PC-9 (cell line): Measurements from ENCODE around the gene KLF7. TPM values are rescaled to one million over a fixed set of nuclear protein-coding genes. Genes with fewer than 3 reads are reported as not detected.

ENCODE experiments used
- BruUV-seq: library from RNA; stranded (reverse); fragments of 400-500 nt; replicated peaks from 2 replicates; lab custom pipeline; 2021; lab: Mats Ljungman, UMichigan
- CTCF ChIA-PET: fragments of 300-600 bp; sonication (Branson Sonifier 250); formaldehyde crosslinking; loops from one replicate; lab custom pipeline; 2022; ENCODE audit warnings: antibody characterized with exemption; lab: Charles Lee
- POLR2A ChIA-PET: fragments of 300-600 bp; sonication (Branson Sonifier 250); formaldehyde crosslinking; loops from one replicate; lab custom pipeline; 2022; ENCODE audit warnings: antibody characterized with exemption; ENCODE audit not compliant: unreplicated experiment; lab: Charles Lee
- DNase-seq, 2 experiments: peaks; one replicate each; pipeline versions ENCODE4 v3.0.0 to v3.0.0-alpha.2; 2015 to 2022; ENCODE audit warnings: mixed read lengths in 1 of 2
- H2AFZ ChIP-seq: fragments of 200-600 bp; sonication (generic); 2 replicates; pipeline ENCODE4 v1.8.1; 2017; ENCODE audit warnings: antibody characterized with exemption
- H3F3A ChIP-seq: fragments of 200-600 bp; sonication (generic); 2 replicates; pipeline ENCODE4 v1.8.1; 2017; ENCODE audit warnings: antibody characterized with exemption, mild to moderate bottlenecking, low read depth; ENCODE audit not compliant: insufficient read depth
- H3K27ac ChIP-seq: fragments of 200-600 bp; sonication (generic); 2 replicates; pipeline ENCODE4 v1.6.1; 2016; ENCODE audit warnings: mixed run types
- H3K27me3 ChIP-seq: fragments of 200-600 bp; sonication (generic); 2 replicates; pipeline ENCODE4 v1.6.1; 2016; ENCODE audit warnings: low read depth, mixed run types; ENCODE audit not compliant: insufficient read depth
- H3K36me3 ChIP-seq: fragments of 200-600 bp; sonication (generic); 2 replicates; pipeline ENCODE4 v1.6.1; 2016; ENCODE audit warnings: low read depth, mixed run types
- H3K4me1 ChIP-seq: fragments of 200-600 bp; sonication (generic); replicated peaks from 2 replicates; pipeline ENCODE4 v1.6.1; 2016; ENCODE audit warnings: mixed run types; ENCODE audit not compliant: insufficient read depth
- H3K4me2 ChIP-seq: fragments of 200-600 bp; sonication (generic); 2 replicates; pipeline ENCODE4 v1.6.1; 2017; ENCODE audit warnings: mixed run types
- H3K4me3 ChIP-seq: fragments of 200-600 bp; sonication (generic); 2 replicates; pipeline ENCODE4 v1.6.1; 2016; ENCODE audit warnings: mixed run types
- H3K79me2 ChIP-seq: fragments of 200-600 bp; sonication (generic); 2 replicates; pipeline ENCODE4 v1.6.1; 2017; ENCODE audit warnings: low read depth, mixed run types
- H3K9me2 ChIP-seq: fragments of 200-600 bp; sonication (generic); 2 replicates; pipeline ENCODE4 v1.8.1; 2017; ENCODE audit warnings: mild to moderate bottlenecking; ENCODE audit not compliant: insufficient read depth
- H3K9me3 ChIP-seq: fragments of 200-600 bp; sonication (generic); 2 replicates; pipeline ENCODE4 v1.8.1; 2016; ENCODE audit warnings: low read depth; ENCODE audit not compliant: insufficient read depth
- H4K20me1 ChIP-seq: fragments of 200-600 bp; sonication (generic); 2 replicates; pipeline ENCODE4 v1.8.1; 2017; ENCODE audit not compliant: insufficient read depth
- EZH2 ChIP-seq: fragments of 200-600 bp; sonication (generic); IDR thresholded peaks from 2 replicates; pipeline ENCODE4 v1.8.0; 2017; ENCODE audit warnings: antibody characterized with exemption, low read depth
- intact Hi-C: fragments of 100-400 bp; cut with micrococcal nuclease; formaldehyde crosslinking; loops from one replicate; pipeline ENCODE4 v1.10.0; 2022; ENCODE audit not compliant: unreplicated experiment
- total RNA-seq: library from RNA; stranded (reverse); gene quantifications from 2 replicates; pipeline ENCODE4 v1.2.3, GENCODE V29; 2021
- TF ChIP-seq, protein P1 (sequence below): fragments of 200-600 bp; sonication (generic); conservative IDR thresholded peaks from 2 replicates; pipeline ENCODE4 v1.6.1; 2017; ENCODE audit warnings: mixed run types, antibody characterized with exemption, mild to moderate bottlenecking, moderate library complexity

The KLF7 gene
- total RNA-seq, 1 experiment from 2014 or later = 20.0 TPM

- POLR2A ChIA-PET = no interaction called here
- Histone ChIP-seq H3K4me3 (no peak overlapping the region), H3K36me3 (no peaks in the 10 kb centered on the region), H2AFZ (no peak overlapping the region), H3K9me3 (no peaks in the 10 kb centered on the region), H3K27me3 (no peaks in the 10 kb centered on the region), H3K9me2 (no peaks in the 10 kb centered on the region), H3K4me1 (no peaks in the 10 kb centered on the region), H3K4me2 (no peak overlapping the region), H3K79me2 (no peaks in the 10 kb centered on the region), H3K27ac (no peak overlapping the region), H4K20me1 (no peaks in the 10 kb centered on the region), H3F3A (no peaks in the 10 kb centered on the region)
- intact Hi-C loops = no loop called here
- no peak for TF ChIP-seq EZH2
- TF ChIP-seq, protein P1, sequence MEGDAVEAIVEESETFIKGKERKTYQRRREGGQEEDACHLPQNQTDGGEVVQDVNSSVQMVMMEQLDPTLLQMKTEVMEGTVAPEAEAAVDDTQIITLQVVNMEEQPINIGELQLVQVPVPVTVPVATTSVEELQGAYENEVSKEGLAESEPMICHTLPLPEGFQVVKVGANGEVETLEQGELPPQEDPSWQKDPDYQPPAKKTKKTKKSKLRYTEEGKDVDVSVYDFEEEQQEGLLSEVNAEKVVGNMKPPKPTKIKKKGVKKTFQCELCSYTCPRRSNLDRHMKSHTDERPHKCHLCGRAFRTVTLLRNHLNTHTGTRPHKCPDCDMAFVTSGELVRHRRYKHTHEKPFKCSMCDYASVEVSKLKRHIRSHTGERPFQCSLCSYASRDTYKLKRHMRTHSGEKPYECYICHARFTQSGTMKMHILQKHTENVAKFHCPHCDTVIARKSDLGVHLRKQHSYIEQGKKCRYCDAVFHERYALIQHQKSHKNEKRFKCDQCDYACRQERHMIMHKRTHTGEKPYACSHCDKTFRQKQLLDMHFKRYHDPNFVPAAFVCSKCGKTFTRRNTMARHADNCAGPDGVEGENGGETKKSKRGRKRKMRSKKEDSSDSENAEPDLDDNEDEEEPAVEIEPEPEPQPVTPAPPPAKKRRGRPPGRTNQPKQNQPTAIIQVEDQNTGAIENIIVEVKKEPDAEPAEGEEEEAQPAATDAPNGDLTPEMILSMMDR = no peak
- DNase-seq = no peak
- CTCF ChIA-PET = no interaction called here
- no TSS peak for BruUV-seq
Observed at GRCh38 chr2:207141386-207141785, 24.4 kb downstream of the KLF7 start.

GRCh38 chr2:207140265-207140664 is 25.5 kb downstream of the KLF7 start:
- Histone ChIP-seq H3F3A (no peaks in the 10 kb centered on the region), H4K20me1 (no peaks in the 10 kb centered on the region)
- POLR2A ChIA-PET = no interaction called here

GRCh38 chr2:207139552-207139951 is 26.2 kb downstream of the KLF7 start:
- no peaks in the 10 kb centered on the region for H3K9me3 ChIP-seq
- H3K4me2 ChIP-seq = no peak overlapping the region
- no peaks in the 10 kb centered on the region for H3K36me3 ChIP-seq
- H3K4me1 ChIP-seq = no peaks in the 10 kb centered on the region
- ChIA-PET CTCF (no interaction called here), POLR2A (no interaction called here)
- intact Hi-C loops = no loop called here
- H3K79me2 ChIP-seq = peaks cover 5% of the 10 kb centered on the region; the same call in 1 of the 2 replicates
- H3K27ac ChIP-seq = no peak overlapping the region
- no peaks in the 10 kb centered on the region for H3F3A ChIP-seq
- no peaks in the 10 kb centered on the region for H3K9me2 ChIP-seq
- H3K4me3 ChIP-seq = no peak overlapping the region
- TF ChIP-seq, protein P1 = no peak
- no peak for TF ChIP-seq EZH2
- no peaks in the 10 kb centered on the region for H3K27me3 ChIP-seq
- no peaks in the 10 kb centered on the region for H4K20me1 ChIP-seq
- no peak for DNase-seq
- H2AFZ ChIP-seq = no peak overlapping the region
- BruUV-seq = no TSS peak

More at GRCh38 chr2:207140265-207140664, 25.5 kb downstream of the KLF7 start:
- no peaks in the 10 kb centered on the region for H3K9me2 ChIP-seq
- H3K27ac ChIP-seq = no peak overlapping the region
- H3K4me2 ChIP-seq = no peak overlapping the region
- no peaks in the 10 kb centered on the region for H3K9me3 ChIP-seq
- no peak for DNase-seq
- no peak overlapping the region for H2AFZ ChIP-seq
- no TSS peak for BruUV-seq
- no peaks in the 10 kb centered on the region for H3K4me1 ChIP-seq
- no peaks in the 10 kb centered on the region for H3K36me3 ChIP-seq
- no peaks in the 10 kb centered on the region for H3K79me2 ChIP-seq
- TF ChIP-seq, protein P1 = no peak
- TF ChIP-seq EZH2 = no peak
- H3K4me3 ChIP-seq = no peak overlapping the region
- intact Hi-C loops = no loop called here
- CTCF ChIA-PET = no interaction called here
- no peaks in the 10 kb centered on the region for H3K27me3 ChIP-seq
